Nephron progenitor cell (in vitro differentiated cells): Measurements from ENCODE around the gene IQGAP3.

ENCODE experiments used
- DNase-seq: peaks from one replicate; pipeline ENCODE4 v3.0.0; 2021
- H3K27ac Mint-ChIP-seq: 2 replicates; pipeline ENCODE4 v1.8.0; 2021; ENCODE audit warnings: mild to moderate bottlenecking, moderate library complexity, mixed read lengths
- H3K27me3 Mint-ChIP-seq: 2 replicates; pipeline ENCODE4 v1.8.0; 2021; ENCODE audit warnings: mild to moderate bottlenecking, low read depth, mixed read lengths; ENCODE audit not compliant: poor library complexity
- H3K36me3 Mint-ChIP-seq: 2 replicates; pipeline ENCODE4 v1.8.0; 2021; ENCODE audit warnings: low read depth, mixed read lengths
- H3K4me1 Mint-ChIP-seq: 2 replicates; pipeline ENCODE4 v1.8.0; 2021; ENCODE audit warnings: mixed read lengths
- H3K4me3 Mint-ChIP-seq: 2 replicates; pipeline ENCODE4 v1.8.0; 2021; ENCODE audit warnings: mild to moderate bottlenecking, moderate library complexity, mixed read lengths
- H3K9me3 Mint-ChIP-seq: 2 replicates; pipeline ENCODE4 v1.8.0; 2021; ENCODE audit warnings: mild to moderate bottlenecking, moderate library complexity, mixed read lengths
- TF ChIP-seq, protein P1 (sequence below): fragments of 200-600 bp; sonication (generic); IDR thresholded peaks from 2 replicates; pipeline ENCODE4 v1.5.0; 2021; ENCODE audit warnings: antibody characterized with exemption

The IQGAP3 gene

DNA sequence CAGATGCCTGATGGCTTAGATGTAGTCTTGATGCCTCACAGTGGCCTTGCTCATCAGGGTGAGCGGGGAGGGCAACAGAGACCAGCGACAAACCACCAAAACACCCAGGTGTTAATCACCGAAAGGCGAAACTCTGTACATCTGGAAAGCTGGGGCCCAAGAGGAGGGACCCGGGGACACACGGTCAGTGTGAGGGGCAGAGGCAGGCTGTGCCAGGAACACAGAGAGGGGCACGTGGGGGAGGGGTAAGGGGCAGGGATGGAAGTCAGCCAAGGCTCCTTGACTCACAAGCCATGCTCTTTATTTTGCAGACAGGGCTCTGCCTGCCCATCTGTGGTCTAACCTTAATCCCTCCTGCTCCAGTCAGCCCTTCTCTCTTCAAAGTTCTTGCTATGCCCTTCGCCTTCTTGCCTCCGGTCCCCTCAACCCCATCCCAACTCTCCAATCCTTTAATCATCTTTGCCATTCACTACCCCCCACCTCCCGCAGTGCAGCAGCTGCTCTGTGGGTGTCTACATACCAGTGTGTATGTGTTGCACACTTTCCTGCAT lies 76.1 kb downstream of the IQGAP3 start:
- Mint-ChIP-seq H3K9me3 (no peaks in the 10 kb centered on the region), H3K36me3 (no peaks in the 10 kb centered on the region), H3K4me3 (peak overlapping the region; percentile 35), H3K4me1 (peaks cover 78% of the 10 kb centered on the region), H3K27ac (no peak overlapping the region), H3K27me3 (no peaks in the 10 kb centered on the region)
- DNase-seq, result no peak
- TF ChIP-seq, protein P1, sequence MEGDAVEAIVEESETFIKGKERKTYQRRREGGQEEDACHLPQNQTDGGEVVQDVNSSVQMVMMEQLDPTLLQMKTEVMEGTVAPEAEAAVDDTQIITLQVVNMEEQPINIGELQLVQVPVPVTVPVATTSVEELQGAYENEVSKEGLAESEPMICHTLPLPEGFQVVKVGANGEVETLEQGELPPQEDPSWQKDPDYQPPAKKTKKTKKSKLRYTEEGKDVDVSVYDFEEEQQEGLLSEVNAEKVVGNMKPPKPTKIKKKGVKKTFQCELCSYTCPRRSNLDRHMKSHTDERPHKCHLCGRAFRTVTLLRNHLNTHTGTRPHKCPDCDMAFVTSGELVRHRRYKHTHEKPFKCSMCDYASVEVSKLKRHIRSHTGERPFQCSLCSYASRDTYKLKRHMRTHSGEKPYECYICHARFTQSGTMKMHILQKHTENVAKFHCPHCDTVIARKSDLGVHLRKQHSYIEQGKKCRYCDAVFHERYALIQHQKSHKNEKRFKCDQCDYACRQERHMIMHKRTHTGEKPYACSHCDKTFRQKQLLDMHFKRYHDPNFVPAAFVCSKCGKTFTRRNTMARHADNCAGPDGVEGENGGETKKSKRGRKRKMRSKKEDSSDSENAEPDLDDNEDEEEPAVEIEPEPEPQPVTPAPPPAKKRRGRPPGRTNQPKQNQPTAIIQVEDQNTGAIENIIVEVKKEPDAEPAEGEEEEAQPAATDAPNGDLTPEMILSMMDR, result no peak

DNA sequence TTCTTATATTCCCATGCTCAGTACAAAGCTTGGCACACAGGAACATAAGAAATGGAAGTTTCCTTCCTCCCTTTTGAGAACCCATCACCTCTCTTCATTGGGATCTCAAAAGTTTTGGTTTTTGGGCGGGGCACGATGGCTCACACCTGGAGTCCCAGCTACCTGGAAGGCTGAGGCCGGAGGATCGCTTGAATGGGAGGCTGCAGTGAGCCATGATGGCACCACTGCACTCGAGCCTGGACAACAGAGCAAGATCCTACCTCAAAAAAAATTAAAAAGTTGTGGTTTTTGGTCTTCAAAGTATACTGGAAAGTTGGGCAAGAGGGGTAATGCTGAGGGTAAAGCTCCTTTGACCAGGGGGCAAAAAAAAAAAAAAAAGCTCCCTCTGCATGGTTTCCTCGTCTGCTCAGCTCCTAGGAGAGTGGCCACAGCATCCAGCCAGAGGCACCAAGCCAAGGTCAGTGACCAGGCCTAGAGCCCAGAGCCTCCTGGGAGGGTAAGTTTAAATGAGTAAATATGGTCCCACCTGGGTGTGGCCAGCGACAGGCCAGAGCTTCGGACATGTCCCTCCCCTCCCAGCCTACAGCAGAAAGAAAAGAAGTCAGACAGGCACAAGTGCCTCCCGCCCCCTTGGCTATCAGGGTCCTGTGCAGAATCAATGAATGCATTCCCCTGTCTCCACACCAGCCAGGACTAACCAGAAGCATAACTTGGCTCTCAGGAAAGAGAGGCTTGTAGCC lies 76.8 kb downstream of the IQGAP3 start:
- H3K36me3 Mint-ChIP-seq, result no peaks in the 10 kb centered on the region
- no peak overlapping the region for H3K27ac Mint-ChIP-seq
- DNase-seq, result no peak
- H3K9me3 Mint-ChIP-seq, result no peaks in the 10 kb centered on the region
- H3K4me1 Mint-ChIP-seq, result peaks cover 85% of the 10 kb centered on the region
- TF ChIP-seq, protein P1, result no peak
- no peaks in the 10 kb centered on the region for H3K27me3 Mint-ChIP-seq
- H3K4me3 Mint-ChIP-seq, result no peak overlapping the region

DNA sequence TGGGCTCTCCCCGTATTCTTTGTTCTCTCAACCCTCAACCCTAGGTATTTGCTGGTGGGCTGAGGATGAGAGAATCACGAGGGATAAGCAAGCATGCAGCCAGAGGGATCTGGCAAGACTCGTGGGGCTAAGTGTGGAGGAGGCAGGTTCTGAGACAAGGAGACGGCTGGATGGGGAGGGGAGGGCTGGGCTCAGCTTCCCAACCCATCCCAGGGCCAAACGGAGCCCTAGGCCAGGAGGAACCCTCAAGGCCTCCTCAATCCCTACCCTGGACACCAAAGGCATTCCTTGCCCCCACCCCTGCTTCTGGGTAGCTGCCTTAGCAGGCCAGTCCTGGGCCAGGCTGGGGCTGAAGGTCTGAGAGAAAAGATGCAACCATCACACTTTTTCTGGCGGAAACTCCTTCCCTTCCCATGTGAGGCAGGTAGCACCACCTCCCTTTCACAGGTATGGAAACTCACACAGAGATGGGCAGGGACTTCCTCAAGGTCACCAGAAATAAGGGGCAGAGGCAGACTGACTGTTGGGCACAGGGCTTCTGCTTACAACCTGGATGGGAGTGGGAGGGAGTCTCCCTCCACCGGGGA lies 78.0 kb downstream of the IQGAP3 start:
- Mint-ChIP-seq H3K36me3 (no peaks in the 10 kb centered on the region), H3K9me3 (no peaks in the 10 kb centered on the region), H3K27ac (no peak overlapping the region), H3K4me3 (no peak overlapping the region), H3K4me1 (peaks cover 96% of the 10 kb centered on the region), H3K27me3 (no peaks in the 10 kb centered on the region)
- TF ChIP-seq, protein P1, result no peak
- no peak for DNase-seq

DNA sequence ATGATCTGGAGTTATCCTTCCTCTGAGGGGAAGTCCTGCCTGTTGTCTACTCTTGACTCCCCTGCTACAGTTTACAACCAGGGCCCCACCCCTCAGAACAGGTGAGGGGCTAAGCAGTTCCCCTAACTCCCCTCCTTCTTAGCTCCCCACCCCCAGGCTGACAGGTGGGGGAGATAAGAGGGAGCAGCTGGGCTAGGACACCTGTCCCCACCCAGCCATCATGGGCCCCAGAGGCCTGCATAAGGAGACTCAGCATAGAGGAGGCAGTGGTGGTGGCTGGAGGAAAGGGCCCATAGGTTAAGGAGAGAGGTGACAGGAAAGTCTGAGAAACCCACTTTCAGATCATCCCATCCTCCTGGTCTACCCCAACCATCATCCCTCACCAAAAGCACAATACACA lies 78.6 kb downstream of the IQGAP3 start:
- Mint-ChIP-seq H3K27me3 (no peaks in the 10 kb centered on the region), H3K36me3 (no peaks in the 10 kb centered on the region), H3K9me3 (no peaks in the 10 kb centered on the region), H3K4me1 (peaks cover 97% of the 10 kb centered on the region), H3K27ac (no peak overlapping the region), H3K4me3 (no peak overlapping the region)
- TF ChIP-seq, protein P1, result no peak
- DNase-seq, result no peak

DNA sequence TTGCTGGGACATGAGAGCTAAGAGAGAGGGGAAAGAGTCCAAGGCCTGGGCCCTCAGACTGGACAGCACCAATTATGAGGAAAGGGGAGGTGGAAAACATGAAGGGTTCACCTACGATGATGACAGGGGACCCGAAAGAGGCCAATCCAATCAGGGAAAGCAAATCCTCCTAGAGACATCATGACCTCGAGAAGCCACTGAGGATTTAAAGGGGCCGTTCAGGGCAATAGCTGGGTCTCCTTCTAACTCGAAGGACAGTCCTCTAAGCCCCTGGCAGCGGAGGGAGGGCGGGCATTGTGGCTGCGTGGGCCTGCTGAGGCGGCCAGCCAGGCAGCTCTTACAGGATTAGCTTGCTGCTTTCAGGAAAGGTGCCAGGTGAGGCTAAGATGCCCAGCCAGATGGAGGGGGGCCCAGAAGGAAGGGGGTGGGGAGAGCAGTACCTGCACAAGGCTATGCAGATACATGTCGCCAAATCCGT lies 79.2 kb downstream of the IQGAP3 start:
- TF ChIP-seq, protein P1, result no peak
- Mint-ChIP-seq H3K27me3 (no peaks in the 10 kb centered on the region), H3K4me1 (peaks cover 97% of the 10 kb centered on the region), H3K27ac (peak overlapping the region; percentile 49), H3K4me3 (no peak overlapping the region), H3K36me3 (no peaks in the 10 kb centered on the region), H3K9me3 (no peaks in the 10 kb centered on the region)
- DNase-seq, result no peak
